Measurements from ENCODE around the gene ANKRD12. TPM values are rescaled to one million over a fixed set of nuclear protein-coding genes. Genes with fewer than 3 reads are reported as not detected.

The ANKRD12 gene
- total and polyA plus RNA-seq, 10 of the 15 experiments (the other 5 are each of a cell fraction or from before 2014, with no cell fraction given), result 5.9 to 45.7 (median 20.2) TPM

- no TSS peak for BruUV-seq (replicated peaks)
- ATAC-seq (no peak), FAIRE-seq (no peak), DNase-seq (ENCODE audit: low read depth, low spot score) (no peak)
- peak overlapping the region; percentile 70 for H3K4me3 ChIP-seq
- ChIA-PET RAD21 (ENCODE audit: unreplicated experiment) (interaction anchor here (0.8 to 6.9 kb wide), 10 partner anchors 14 to 74 kb away, joined by 3 to 73 read pairs (median 16); partner anchors contain the start of gene NDUFV2), CTCF (interaction anchor here (0.8 to 9.9 kb wide), 9 partner anchors 15 to 78 kb away, joined by 3 to 95 read pairs (median 9); partner anchors contain the start of gene NDUFV2), POLR2A (interaction anchor here (0.5 to 8.0 kb wide), 7 partner anchors 22 to 537 kb away, joined by 3 to 85 read pairs (median 5); partner anchors contain the start of gene NDUFV2), SMC1A (ENCODE audit: uncharacterized antibody, unreplicated experiment) (interaction anchor here (1.5 to 11.5 kb wide), 12 partner anchors 9 to 73 kb away, joined by 5 to 137 read pairs (median 28); partner anchors contain the start of gene NDUFV2)
- H3K4me2 ChIP-seq (ENCODE audit: control insufficient read depth, insufficient read depth), result peak overlapping the region; percentile 97
- WGBS (ENCODE audit: insufficient coverage, insufficient replicate concordance, low lambda C conversion rate, missing lambda C conversion rate), result 0% methylated on average over 2 of the region's 2 CpGs
- H3K4me1 ChIP-seq (ENCODE audit: control insufficient read depth, insufficient read depth, low read length), result peaks cover 28% of the 10 kb centered on the region; the same call in 1 of the 2 replicates
- H3K79me2 ChIP-seq (ENCODE audit: control insufficient read depth, insufficient read depth, low read length), result peaks cover 84% of the 10 kb centered on the region
- intact Hi-C loops (cut with micrococcal nuclease; ENCODE audit: unreplicated experiment), result loop anchor here (5.0 to 10.0 kb wide), 4 partner anchors 212 to 536 kb away; partner anchors contain the start of gene RAB12
- peak overlapping the region; percentile 17; the same call in 1 of the 2 replicates for H3K9ac ChIP-seq (ENCODE audit: control insufficient read depth, insufficient read depth, low read length)
- no peaks in the 10 kb centered on the region for H3K36me3 ChIP-seq (ENCODE audit: control insufficient read depth in 2 of 2, insufficient read depth in 2 of 2, low read length in 1 of 2)
- TF ChIP-seq BCL11A (IDR thresholded peaks at IDR 0.05; ENCODE audit: low read depth, low read length), result no peak
- TF ChIP-seq ZBED1 (IDR thresholded peaks at IDR 0.05; ENCODE audit: borderline replicate concordance), result peak; percentile 40; the same call in 1 of the 2 replicates
- 0 out of 2 replicates have a peak, but pooled peaks have one; percentile 32 for TF ChIP-seq NFIC (IDR thresholded peaks at IDR 0.05; ENCODE audit: low read depth, low read length)
- TF ChIP-seq JUNB (IDR thresholded peaks at IDR 0.05), result peak; percentile 71
- no peak for TF ChIP-seq HDAC2 (IDR thresholded peaks at IDR 0.05)
- peak; percentile 14; the same call in 1 of the 2 replicates for TF ChIP-seq RUNX3 (IDR thresholded peaks at IDR 0.05; ENCODE audit: low read length)
- peak; percentile 14 for TF ChIP-seq SKIL (IDR thresholded peaks at IDR 0.05; ENCODE audit: low read depth, poor library complexity, severe bottlenecking)
- peak; percentile 27 for TF ChIP-seq MEF2B (IDR thresholded peaks at IDR 0.05; ENCODE audit: partially characterized antibody, poor library complexity, severe bottlenecking)
- TF ChIP-seq ZNF592 (IDR thresholded peaks at IDR 0.05), result no peak
- no peaks in the 10 kb centered on the region for H3K27me3 ChIP-seq (replicated peaks in 1 of 2; ENCODE audit: control insufficient read depth in 2 of 2, insufficient read depth in 2 of 2, low read length in 1 of 2)
- peak overlapping the region; percentile 73 for H3K27ac ChIP-seq (ENCODE audit: control insufficient read depth, insufficient read depth)
- no peak overlapping the region for H2AFZ ChIP-seq (ENCODE audit: control insufficient read depth, low read depth, low read length)
- in situ Hi-C loops (cut with MboI), result loop anchor here (10.0 kb wide), 1 partner anchor 436 kb away; the partner anchor contains the start of gene MTCL1
- H4K20me1 ChIP-seq (ENCODE audit: control insufficient read depth, insufficient read depth), result no peaks in the 10 kb centered on the region
- no peaks in the 10 kb centered on the region for H3K9me3 ChIP-seq (replicated peaks; ENCODE audit: control insufficient read depth, insufficient read depth, low read length)
Measured at GRCh38 chr18:9140381-9140780, 3.8 kb downstream of the ANKRD12 start.

Measured in GM12878 (cell line).